Trophoblast cell (in vitro differentiated cells and primary cell): ENCODE measurements around the gene GSE1.

Experiments
- DNase-seq, 2 donors: peaks; one replicate each; pipeline ENCODE4 v3.0.0-alpha.2; 2016
- H2AFZ ChIP-seq: 2 replicates; pipeline ENCODE4 v1.6.1; 2013; ENCODE audit warnings: low read length, moderate library complexity, mild to moderate bottlenecking; ENCODE audit not compliant: insufficient read depth, poor library complexity
- H2AK5ac ChIP-seq: 2 replicates; pipeline ENCODE4 v1.6.1; 2013; ENCODE audit warnings: mild to moderate bottlenecking, low read length
- H2BK120ac ChIP-seq: 2 replicates; pipeline ENCODE4 v1.6.1; 2013; ENCODE audit warnings: low read length, mild to moderate bottlenecking, moderate library complexity; ENCODE audit not compliant: insufficient read depth, poor library complexity
- H2BK12ac ChIP-seq: 2 replicates; pipeline ENCODE4 v1.6.1; 2013; ENCODE audit warnings: mild to moderate bottlenecking, low read length, moderate library complexity
- H2BK5ac ChIP-seq: 2 replicates; pipeline ENCODE4 v1.6.1; 2013; ENCODE audit warnings: low read length, low read depth, moderate library complexity, mild to moderate bottlenecking; ENCODE audit not compliant: poor library complexity
- H3K14ac ChIP-seq: 2 replicates; pipeline ENCODE4 v1.6.1; 2013; ENCODE audit warnings: mild to moderate bottlenecking, low read length
- H3K18ac ChIP-seq: 2 replicates; pipeline ENCODE4 v1.6.1; 2013; ENCODE audit warnings: mild to moderate bottlenecking, low read length
- H3K23ac ChIP-seq: 2 replicates; pipeline ENCODE4 v1.6.1; 2013; ENCODE audit warnings: low read length
- H3K27ac ChIP-seq: 2 replicates; pipeline ENCODE4 v1.5.1; 2013; ENCODE audit warnings: low read depth, mild to moderate bottlenecking, inconsistent platforms, low read length, moderate library complexity
- H3K27me3 ChIP-seq: 2 replicates; pipeline ENCODE4 v1.6.1; 2013; ENCODE audit warnings: inconsistent platforms, mild to moderate bottlenecking, low read length, moderate library complexity; ENCODE audit not compliant: insufficient read depth
- H3K36me3 ChIP-seq, 2 experiments: 1 replicate in 1 of 2; 2 replicates in 1 of 2; pipeline ENCODE4 v1.6.1; 2013; ENCODE audit warnings: low read length in 2 of 2, mild to moderate bottlenecking in 2 of 2, moderate library complexity in 1 of 2; ENCODE audit not compliant: insufficient read depth in 2 of 2, control insufficient read depth in 1 of 2
- H3K4ac ChIP-seq: 2 replicates; pipeline ENCODE4 v1.6.1; 2013; ENCODE audit warnings: low read depth, mild to moderate bottlenecking, low read length, moderate library complexity
- H3K4me1 ChIP-seq, 2 experiments: 1 replicate in 1 of 2; 2 replicates in 1 of 2; pipeline ENCODE4 v1.6.1; 2013; ENCODE audit warnings: low read length in 2 of 2, mild to moderate bottlenecking in 2 of 2, moderate library complexity in 1 of 2; ENCODE audit not compliant: insufficient read depth in 2 of 2, control insufficient read depth in 1 of 2
- H3K4me2 ChIP-seq: 2 replicates; pipeline ENCODE4 v1.6.1; 2013; ENCODE audit warnings: inconsistent platforms, mild to moderate bottlenecking, low read length, moderate library complexity
- H3K4me3 ChIP-seq: 2 replicates; pipeline ENCODE4 v1.5.1; 2013; ENCODE audit warnings: mild to moderate bottlenecking, low read depth, low read length, inconsistent platforms
- H3K79me1 ChIP-seq: one replicate; pipeline ENCODE4 v1.6.1; 2013; ENCODE audit warnings: low read length
- H3K79me2 ChIP-seq: 2 replicates; pipeline ENCODE4 v1.6.1; 2013; ENCODE audit warnings: low read length, mild to moderate bottlenecking; ENCODE audit not compliant: control insufficient read depth, insufficient read depth, poor library complexity
- H3K9ac ChIP-seq: 2 replicates; pipeline ENCODE4 v1.6.1; 2013; ENCODE audit warnings: mild to moderate bottlenecking, low read length
- H3K9me3 ChIP-seq: 2 replicates; pipeline ENCODE4 v1.6.1; 2013; ENCODE audit warnings: low read depth, mild to moderate bottlenecking, control low read depth, inconsistent platforms, low read length; ENCODE audit not compliant: insufficient read depth
- H4K12ac ChIP-seq: 2 replicates; pipeline ENCODE4 v1.6.1; 2013; ENCODE audit warnings: low read depth, mild to moderate bottlenecking, low read length, moderate library complexity
- H4K8ac ChIP-seq: 2 replicates; pipeline ENCODE4 v1.6.1; 2013; ENCODE audit warnings: low read depth, mild to moderate bottlenecking, low read length, moderate library complexity
- H4K91ac ChIP-seq: one replicate; pipeline ENCODE4 v1.6.1; 2013; ENCODE audit warnings: low read depth, mild to moderate bottlenecking, low read length, moderate library complexity
- WGBS: extraction: QIAGEN DNeasy Blood & Tissue Kit; methylation state at CpG from one replicate; pipeline ENCODE4 v1.1.7; 2013; ENCODE audit warnings: missing lambda C conversion rate; ENCODE audit not compliant: insufficient read length, insufficient coverage; ENCODE audit errors: extremely low coverage; 5-methylcytosine and 5-hydroxymethylcytosine counted together

The GSE1 gene

DNA sequence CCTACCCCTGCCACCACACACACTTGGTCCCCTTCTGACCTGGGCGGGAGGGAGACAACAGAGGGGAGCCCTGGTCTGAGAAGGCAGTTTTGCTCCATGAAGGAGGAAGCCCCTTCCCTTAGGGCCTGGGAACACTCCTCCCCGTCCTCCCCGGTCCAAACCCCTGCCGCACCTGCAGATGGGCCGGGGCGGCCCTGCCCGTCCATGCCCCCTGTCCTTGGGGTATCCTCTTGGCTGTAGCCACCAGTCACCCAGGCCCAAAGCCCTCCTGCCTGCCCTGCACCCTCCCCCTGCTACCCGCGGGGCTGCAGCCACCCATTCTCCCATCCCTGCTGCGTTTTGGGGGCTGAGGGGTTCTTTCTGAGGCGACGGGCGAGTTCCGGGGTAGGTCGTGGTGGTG lies 33.9 kb downstream of the GSE1 start:
- Histone ChIP-seq H4K8ac (no peak overlapping the region), H3K36me3 (peaks cover 24 to 44% of the 10 kb centered on the region in 2 experiments), H3K4me2 (no peak overlapping the region), H3K23ac (no peak overlapping the region), H3K4me3 (no peak overlapping the region), H2BK12ac (no peak overlapping the region), H3K9me3 (no peaks in the 10 kb centered on the region), H3K9ac (no peak overlapping the region), H3K79me1 (peaks cover 9% of the 10 kb centered on the region), H4K91ac (no peak overlapping the region), H3K14ac (no peak overlapping the region), H3K27me3 (no peaks in the 10 kb centered on the region), H3K4me1 (peaks cover 26 to 29% of the 10 kb centered on the region in 2 experiments), H3K27ac (no peak overlapping the region), H3K18ac (peak overlapping the region; percentile 32), H3K4ac (peak overlapping the region; percentile 44), H3K79me2 (peaks cover 13% of the 10 kb centered on the region), H2BK5ac (no peak overlapping the region), H2BK120ac (no peak overlapping the region), H4K12ac (no peak overlapping the region), H2AFZ (no peak overlapping the region), H2AK5ac (no peak overlapping the region)
- no peak for DNase-seq
- no CpG with 5 or more reads among the region's 15 CpGs for WGBS

DNA sequence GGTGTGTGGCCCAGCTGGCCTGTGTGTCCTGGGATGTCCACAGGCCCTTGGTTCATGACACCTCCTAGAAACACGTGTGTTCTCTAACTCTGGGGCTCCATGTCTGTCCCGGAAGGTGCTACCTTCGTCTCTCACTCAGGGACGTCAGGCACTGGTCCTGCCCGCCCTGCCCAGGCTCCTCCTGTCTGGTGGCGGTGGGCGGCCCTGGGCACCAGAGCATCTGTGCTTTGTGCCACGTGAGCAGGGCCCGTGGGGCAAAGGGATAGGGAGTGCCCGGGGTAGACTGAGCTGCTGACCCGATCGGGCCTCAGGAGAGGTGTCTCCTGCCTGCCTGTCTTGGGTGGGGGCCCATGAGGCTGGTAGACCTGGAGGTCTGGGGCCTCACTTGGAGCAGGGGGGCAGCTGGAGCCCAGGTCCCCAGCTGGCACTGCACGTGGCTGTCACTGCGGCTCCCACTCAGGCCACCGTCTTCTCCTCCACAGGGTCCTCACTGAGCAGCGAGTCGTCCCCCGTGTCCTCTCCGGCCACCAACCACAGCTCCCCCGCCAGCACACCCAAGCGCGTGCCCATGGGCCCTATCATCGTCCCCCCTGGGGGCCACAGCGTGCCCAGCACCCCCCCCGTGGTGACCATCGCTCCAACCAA lies 35.1 kb downstream of the GSE1 start:
- H3K27me3 ChIP-seq = no peaks in the 10 kb centered on the region
- H2BK5ac ChIP-seq = no peak overlapping the region
- peaks cover 13% of the 10 kb centered on the region for H3K79me2 ChIP-seq
- no peak overlapping the region for H3K9ac ChIP-seq
- H3K4ac ChIP-seq = peak overlapping the region; percentile 17
- H3K14ac ChIP-seq = no peak overlapping the region
- H4K12ac ChIP-seq = no peak overlapping the region
- H2BK12ac ChIP-seq = no peak overlapping the region
- H3K18ac ChIP-seq = peak overlapping the region; percentile 44
- whole genome bisulfite sequencing = no CpG with 5 or more reads among the region's 26 CpGs
- no peak overlapping the region for H3K4me2 ChIP-seq
- H3K4me1 ChIP-seq = peaks cover 26 to 29% of the 10 kb centered on the region in 2 experiments
- H3K27ac ChIP-seq = no peak overlapping the region
- no peak for DNase-seq
- peaks cover 9% of the 10 kb centered on the region for H3K79me1 ChIP-seq
- H3K4me3 ChIP-seq = no peak overlapping the region
- H4K91ac ChIP-seq = no peak overlapping the region
- peaks cover 31 to 54% of the 10 kb centered on the region in 2 experiments for H3K36me3 ChIP-seq
- no peak overlapping the region for H2AFZ ChIP-seq
- no peak overlapping the region for H2BK120ac ChIP-seq
- H2AK5ac ChIP-seq = peak overlapping the region; percentile 28
- no peak overlapping the region for H4K8ac ChIP-seq
- H3K9me3 ChIP-seq = no peaks in the 10 kb centered on the region
- H3K23ac ChIP-seq = no peak overlapping the region

- Histone ChIP-seq H2BK120ac (no peak overlapping the region), H4K91ac (no peak overlapping the region), H3K4me3 (no peak overlapping the region), H3K27ac (no peak overlapping the region), H3K18ac (no peak overlapping the region), H3K36me3 (peaks cover 36 to 60% of the 10 kb centered on the region in 2 experiments), H3K14ac (no peak overlapping the region), H2BK5ac (no peak overlapping the region), H2AFZ (no peak overlapping the region), H4K12ac (no peak overlapping the region), H4K8ac (no peak overlapping the region), H3K4me2 (no peak overlapping the region), H3K23ac (no peak overlapping the region), H3K27me3 (no peaks in the 10 kb centered on the region), H3K4me1 (peaks cover 26 to 29% of the 10 kb centered on the region in 2 experiments), H3K4ac (no peak overlapping the region), H3K79me1 (peaks cover 9% of the 10 kb centered on the region), H3K9ac (no peak overlapping the region), H2AK5ac (no peak overlapping the region), H3K79me2 (peaks cover 13% of the 10 kb centered on the region), H3K9me3 (no peaks in the 10 kb centered on the region), H2BK12ac (no peak overlapping the region)
- WGBS = no CpG with 5 or more reads among the region's 14 CpGs
- no peak for DNase-seq
Observed at GRCh38 chr16:85648805-85649204, 35.7 kb downstream of the GSE1 start.

DNA sequence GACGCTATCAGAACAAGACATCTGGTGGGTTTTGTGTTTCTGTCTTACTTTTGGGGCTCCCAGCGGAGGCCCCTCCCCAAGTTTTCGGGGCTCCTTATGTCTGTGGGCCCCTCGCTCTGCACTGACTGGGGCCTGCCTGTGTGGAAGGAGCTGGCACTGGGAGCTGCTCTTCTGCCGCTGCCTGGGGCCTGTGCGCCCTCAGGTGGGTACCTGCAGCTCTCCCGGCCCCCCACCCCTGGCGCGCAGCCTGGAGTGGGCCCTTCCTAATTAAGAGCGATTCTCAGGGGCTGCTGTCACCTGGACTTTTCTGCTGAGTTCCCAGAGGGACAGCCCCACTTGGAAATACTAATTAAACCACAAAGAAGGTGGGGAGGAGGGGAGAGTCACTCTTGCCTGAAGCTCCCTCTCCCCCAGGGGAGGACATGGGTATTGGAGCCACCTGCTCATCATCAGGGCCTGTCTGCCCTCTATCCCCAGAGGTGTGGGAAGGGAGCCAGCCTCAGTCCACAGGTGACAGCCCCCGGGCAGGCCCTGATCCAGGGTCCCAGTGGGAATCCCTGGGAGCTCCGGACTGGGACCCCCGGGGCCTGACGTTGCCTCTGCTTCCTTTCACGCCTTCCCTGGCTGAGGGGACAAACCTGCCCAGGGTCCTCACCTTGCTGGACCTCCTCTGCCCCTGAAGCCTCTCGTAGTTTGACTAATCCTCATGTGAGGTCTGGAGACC lies 36.5 kb downstream of the GSE1 start:
- H3K36me3 ChIP-seq = peaks cover 44 to 68% of the 10 kb centered on the region in 2 experiments

More for the DNA sequence above, 36.5 kb downstream of the GSE1 start:
- Histone ChIP-seq H3K14ac (no peak overlapping the region), H3K4me1 (peaks cover 22 to 24% of the 10 kb centered on the region in 2 experiments), H4K8ac (no peak overlapping the region), H4K12ac (no peak overlapping the region), H3K4me2 (no peak overlapping the region), H3K79me1 (peaks cover 5% of the 10 kb centered on the region), H3K18ac (no peak overlapping the region), H3K27me3 (no peaks in the 10 kb centered on the region), H3K23ac (no peak overlapping the region), H2BK120ac (no peak overlapping the region), H4K91ac (no peak overlapping the region), H3K79me2 (peaks cover 11% of the 10 kb centered on the region), H2AFZ (no peak overlapping the region), H2BK5ac (no peak overlapping the region), H2BK12ac (no peak overlapping the region), H3K4me3 (no peak overlapping the region), H3K27ac (no peak overlapping the region), H3K9me3 (no peaks in the 10 kb centered on the region), H3K4ac (no peak overlapping the region), H3K9ac (no peak overlapping the region), H2AK5ac (no peak overlapping the region)
- WGBS = no CpG with 5 or more reads among the region's 16 CpGs
- DNase-seq = no peak
